A549 (cell line): Measurements from ENCODE around the gene PRLR. TPM values are rescaled to one million over a fixed set of nuclear protein-coding genes. Genes with fewer than 3 reads are reported as not detected.

Source experiments
- ATAC-seq, 2 experiments: fragments of 200-7000 bp in 1 of 2; fragments of >200 bp in 1 of 2; cut with Nextera tagmentation in 1 of 2; cut with Tn5 transposase in 1 of 2; 3 replicates each; pipeline versions ENCODE4 v1.8.0 to v1.9.1; 2018 to 2020; ENCODE audit warnings: mild to moderate bottlenecking in 1 of 2, moderate library complexity in 1 of 2
- CTCF ChIA-PET: fragments of 300-600 bp; sonication (Branson Sonifier 250); formaldehyde crosslinking; extraction: SDS; loops from one replicate; lab custom pipeline; 2021; ENCODE audit warnings: antibody characterized with exemption, inconsistent platforms; lab: Yijun Ruan, JAX
- POLR2A ChIA-PET: fragments of 350-600 bp; formaldehyde crosslinking; extraction: SDS; loops from one replicate; lab custom pipeline; 2021; ENCODE audit warnings: antibody characterized with exemption, inconsistent platforms; lab: Yijun Ruan, JAX
- DNase-seq, 2 experiments: peaks; one replicate each; pipeline versions ENCODE4 v3.0.0 to v3.0.0-alpha.2; 2011 to 2016; ENCODE audit warnings: low read depth in 1 of 2, low spot score in 1 of 2
- FAIRE-seq: peaks from 2 replicates; lab custom pipeline; 2011; peaks lifted over from hg19 to GRCh38; lab: Jason Lieb, UNC
- H3K27ac ChIP-seq, 2 experiments: fragments of >200 bp; sonication (Bioruptor Twin); formaldehyde crosslinking; 3 replicates each; pipeline ENCODE4 v1.5.1; 2016 to 2017
- H3K4me1 ChIP-seq: fragments of >200 bp; sonication (Bioruptor Twin); formaldehyde crosslinking; 3 replicates; pipeline ENCODE4 v1.6.1; 2016
- H3K4me2 ChIP-seq: fragments of >200 bp; sonication (Bioruptor Twin); formaldehyde crosslinking; 3 replicates; pipeline ENCODE4 v1.6.1; 2016
- H3K4me3 ChIP-seq: fragments of >200 bp; sonication (Bioruptor Twin); formaldehyde crosslinking; 3 replicates; pipeline ENCODE4 v1.5.1; 2016
- H3K9me3 ChIP-seq: fragments of >200 bp; sonication (Bioruptor Twin); formaldehyde crosslinking; 3 replicates; pipeline ENCODE4 v1.6.1; 2016
- CBX2 ChIP-seq: fragments of 200-600 bp; sonication (generic); IDR thresholded peaks from 2 replicates; pipeline ENCODE4 v1.6.1; 2016; ENCODE audit warnings: low read depth, mild to moderate bottlenecking, borderline replicate concordance
- CEBPB ChIP-seq, 2 experiments: fragments of >200 bp in 1 of 2; sonication (Bioruptor Twin) in 1 of 2; formaldehyde crosslinking in 1 of 2; IDR thresholded peaks; 2 replicates each; pipeline ENCODE4 v1.6.1; 2012 to 2016
- CHD2 ChIP-seq: fragments of 150-350 bp; IDR thresholded peaks from 2 replicates; pipeline ENCODE4 v1.6.1; 2014; ENCODE audit warnings: low read length; ENCODE audit not compliant: partially characterized antibody
- CHD4 ChIP-seq: fragments of 200-600 bp; sonication (generic); IDR thresholded peaks from 2 replicates; pipeline ENCODE4 v1.6.1; 2016; ENCODE audit warnings: antibody characterized with exemption, mild to moderate bottlenecking, borderline replicate concordance
- EHF ChIP-seq: fragments of 250-450 bp; sonication (Bioruptor Pico); IDR thresholded peaks from 2 replicates; pipeline ENCODE4 v1.5.0; 2020; ENCODE audit warnings: mild to moderate bottlenecking
- FOXS1 ChIP-seq: fragments of 250-450 bp; sonication (Bioruptor Pico); IDR thresholded peaks from 2 replicates; pipeline ENCODE4 v1.5.0; 2020; ENCODE audit warnings: mild to moderate bottlenecking, moderate library complexity
- KDM5A ChIP-seq: fragments of 200-600 bp; sonication (generic); IDR thresholded peaks from 2 replicates; pipeline ENCODE4 v1.6.1; 2016; ENCODE audit warnings: antibody characterized with exemption, mild to moderate bottlenecking
- MAFK ChIP-seq: fragments of 450-650 bp; IDR thresholded peaks from 2 replicates; pipeline ENCODE4 v1.6.1; 2014; ENCODE audit not compliant: partially characterized antibody
- NFE2L2 ChIP-seq: fragments of 150-350 bp; conservative IDR thresholded peaks from 2 replicates; pipeline ENCODE4 v1.6.1; 2014; ENCODE audit warnings: low read length
- NPAS2 ChIP-seq: fragments of 250-450 bp; sonication (Bioruptor Pico); IDR thresholded peaks from 2 replicates; pipeline ENCODE4 v1.8.0; 2022; ENCODE audit warnings: mild to moderate bottlenecking, moderate library complexity, borderline replicate concordance
- NR3C1 ChIP-seq: fragments of >200 bp; sonication (Bioruptor Twin); formaldehyde crosslinking; IDR thresholded peaks from 3 replicates; pipeline ENCODE4 v1.6.1; 2017
- PHF8 ChIP-seq: fragments of 200-600 bp; sonication (generic); IDR thresholded peaks from 2 replicates; pipeline ENCODE4 v1.6.1; 2016; ENCODE audit warnings: low read depth, mild to moderate bottlenecking, antibody characterized with exemption, moderate library complexity, borderline replicate concordance
- POLR2AphosphoS2 ChIP-seq: conservative IDR thresholded peaks from 2 replicates; pipeline ENCODE4 v1.6.1; 2012; ENCODE audit warnings: low read length, improper control_type of control experiment, inconsistent platforms
- RNF2 ChIP-seq: fragments of 200-600 bp; sonication (generic); IDR thresholded peaks from 2 replicates; pipeline ENCODE4 v1.6.1; 2016; ENCODE audit warnings: low read depth, mild to moderate bottlenecking, antibody characterized with exemption, moderate library complexity, borderline replicate concordance
- SREBF2 ChIP-seq: fragments of 450-650 bp; IDR thresholded peaks from 2 replicates; pipeline ENCODE4 v1.6.1; 2014; ENCODE audit warnings: mild to moderate bottlenecking, moderate library complexity
- TFCP2L1 ChIP-seq: fragments of 250-450 bp; sonication (Bioruptor Pico); IDR thresholded peaks from 2 replicates; pipeline ENCODE4 v1.5.0; 2021; ENCODE audit warnings: mild to moderate bottlenecking
- ZC3H11A ChIP-seq: fragments of 450-650 bp; IDR thresholded peaks from 2 replicates; pipeline ENCODE4 v1.6.1; 2014; ENCODE audit warnings: antibody characterized with exemption, mild to moderate bottlenecking
- ZNF302 ChIP-seq: fragments of 250-450 bp; sonication (Bioruptor Pico); IDR thresholded peaks from 2 replicates; pipeline ENCODE4 v1.9.0; 2021; ENCODE audit warnings: inconsistent platforms, mild to moderate bottlenecking, moderate library complexity
- WGBS: methylation state at CpG from one replicate; pipeline ENCODE4 v1.1.6; 2017; ENCODE audit errors: missing lambda C conversion rate; 5-methylcytosine and 5-hydroxymethylcytosine counted together
- polyA plus RNA-seq, 4 experiments: library from polyadenylated mRNA; depleted of rRNA in 3 of 4; stranded (reverse); fragments of >200 nt; fragmentation: RNase III in 1 of 4; extraction: RNeasy Plus Mini Kit Qiagen cat#74134 plus additional on column Dnase treatment in 1 of 4; gene quantifications; 2 replicates in 3 of 4; 3 replicates in 1 of 4; pipeline ENCODE4 v1.2.3, GENCODE V29; 2011 to 2017
- TF ChIP-seq, protein P1 (sequence below): IDR thresholded peaks from 2 replicates; pipeline ENCODE4 v1.6.1; 2012
- TF ChIP-seq, protein P2 (sequence below): fragments of 200-600 bp; sonication (generic); IDR thresholded peaks from 2 replicates; pipeline ENCODE4 v1.6.1; 2016; ENCODE audit warnings: antibody characterized with exemption, mild to moderate bottlenecking, moderate library complexity
- TF ChIP-seq, protein P3 (sequence below): fragments of >200 bp; sonication (Bioruptor Twin); formaldehyde crosslinking; IDR thresholded peaks from 2 replicates; pipeline ENCODE4 v1.6.1; 2016

The PRLR gene
- polyA plus RNA-seq, 2 of the 4 experiments (the other 2 are of a cell fraction): 0.09 TPM; not detected in 1

DNA sequence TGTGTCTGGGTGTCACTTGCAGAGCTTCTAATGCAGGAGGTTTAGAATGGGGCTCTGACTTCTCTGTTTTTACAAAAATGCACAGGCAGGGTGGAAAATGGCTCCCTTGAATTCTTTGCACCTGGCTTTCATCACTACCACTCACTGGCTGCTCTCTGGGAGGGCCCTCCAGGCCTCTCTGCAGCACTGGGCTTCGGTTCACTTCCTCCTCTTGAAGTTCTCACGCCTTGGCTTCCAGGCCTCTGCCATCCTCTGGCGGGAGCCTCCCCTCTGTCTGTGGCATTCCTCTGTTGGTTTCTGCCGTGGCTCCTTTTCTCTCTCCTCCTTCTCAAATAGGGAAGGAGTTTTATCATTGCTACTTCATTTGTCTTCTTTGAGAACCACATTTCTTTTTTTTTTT lies 2.8 kb upstream of the PRLR start:
- TF ChIP-seq PHF8 (no peak), CHD2 (no peak), TFCP2L1 (no peak), NR3C1 (no peak), ZC3H11A (no peak), KDM5A (no peak), SREBF2 (no peak), NPAS2 (no peak), RNF2 (no peak), NFE2L2 (no peak), CBX2 (no peak), CEBPB (IDR thresholded peaks at IDR 0.05) (no peak), POLR2AphosphoS2 (no peak)
- TF ChIP-seq, protein P1, sequence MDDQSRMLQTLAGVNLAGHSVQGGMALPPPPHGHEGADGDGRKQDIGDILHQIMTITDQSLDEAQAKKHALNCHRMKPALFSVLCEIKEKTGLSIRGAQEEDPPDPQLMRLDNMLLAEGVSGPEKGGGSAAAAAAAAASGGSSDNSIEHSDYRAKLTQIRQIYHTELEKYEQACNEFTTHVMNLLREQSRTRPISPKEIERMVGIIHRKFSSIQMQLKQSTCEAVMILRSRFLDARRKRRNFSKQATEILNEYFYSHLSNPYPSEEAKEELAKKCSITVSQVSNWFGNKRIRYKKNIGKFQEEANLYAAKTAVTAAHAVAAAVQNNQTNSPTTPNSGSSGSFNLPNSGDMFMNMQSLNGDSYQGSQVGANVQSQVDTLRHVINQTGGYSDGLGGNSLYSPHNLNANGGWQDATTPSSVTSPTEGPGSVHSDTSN: no peak
- TF ChIP-seq, protein P2, sequence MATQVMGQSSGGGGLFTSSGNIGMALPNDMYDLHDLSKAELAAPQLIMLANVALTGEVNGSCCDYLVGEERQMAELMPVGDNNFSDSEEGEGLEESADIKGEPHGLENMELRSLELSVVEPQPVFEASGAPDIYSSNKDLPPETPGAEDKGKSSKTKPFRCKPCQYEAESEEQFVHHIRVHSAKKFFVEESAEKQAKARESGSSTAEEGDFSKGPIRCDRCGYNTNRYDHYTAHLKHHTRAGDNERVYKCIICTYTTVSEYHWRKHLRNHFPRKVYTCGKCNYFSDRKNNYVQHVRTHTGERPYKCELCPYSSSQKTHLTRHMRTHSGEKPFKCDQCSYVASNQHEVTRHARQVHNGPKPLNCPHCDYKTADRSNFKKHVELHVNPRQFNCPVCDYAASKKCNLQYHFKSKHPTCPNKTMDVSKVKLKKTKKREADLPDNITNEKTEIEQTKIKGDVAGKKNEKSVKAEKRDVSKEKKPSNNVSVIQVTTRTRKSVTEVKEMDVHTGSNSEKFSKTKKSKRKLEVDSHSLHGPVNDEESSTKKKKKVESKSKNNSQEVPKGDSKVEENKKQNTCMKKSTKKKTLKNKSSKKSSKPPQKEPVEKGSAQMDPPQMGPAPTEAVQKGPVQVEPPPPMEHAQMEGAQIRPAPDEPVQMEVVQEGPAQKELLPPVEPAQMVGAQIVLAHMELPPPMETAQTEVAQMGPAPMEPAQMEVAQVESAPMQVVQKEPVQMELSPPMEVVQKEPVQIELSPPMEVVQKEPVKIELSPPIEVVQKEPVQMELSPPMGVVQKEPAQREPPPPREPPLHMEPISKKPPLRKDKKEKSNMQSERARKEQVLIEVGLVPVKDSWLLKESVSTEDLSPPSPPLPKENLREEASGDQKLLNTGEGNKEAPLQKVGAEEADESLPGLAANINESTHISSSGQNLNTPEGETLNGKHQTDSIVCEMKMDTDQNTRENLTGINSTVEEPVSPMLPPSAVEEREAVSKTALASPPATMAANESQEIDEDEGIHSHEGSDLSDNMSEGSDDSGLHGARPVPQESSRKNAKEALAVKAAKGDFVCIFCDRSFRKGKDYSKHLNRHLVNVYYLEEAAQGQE: no peak
- Histone ChIP-seq H3K4me1 (peaks cover 17% of the 10 kb centered on the region; the same call in 2 of the 3 replicates), H3K4me2 (no peak overlapping the region), H3K9me3 (no peaks in the 10 kb centered on the region), H3K27ac (no peak overlapping the region), H3K4me3 (no peak overlapping the region)
- FAIRE-seq: no peak
- ATAC-seq: no peak
- CTCF ChIA-PET: no interaction called here
- DNase-seq: no peak
- POLR2A ChIA-PET: no interaction called here
- WGBS: 47% methylated on average over 4 of the region's 4 CpGs

DNA sequence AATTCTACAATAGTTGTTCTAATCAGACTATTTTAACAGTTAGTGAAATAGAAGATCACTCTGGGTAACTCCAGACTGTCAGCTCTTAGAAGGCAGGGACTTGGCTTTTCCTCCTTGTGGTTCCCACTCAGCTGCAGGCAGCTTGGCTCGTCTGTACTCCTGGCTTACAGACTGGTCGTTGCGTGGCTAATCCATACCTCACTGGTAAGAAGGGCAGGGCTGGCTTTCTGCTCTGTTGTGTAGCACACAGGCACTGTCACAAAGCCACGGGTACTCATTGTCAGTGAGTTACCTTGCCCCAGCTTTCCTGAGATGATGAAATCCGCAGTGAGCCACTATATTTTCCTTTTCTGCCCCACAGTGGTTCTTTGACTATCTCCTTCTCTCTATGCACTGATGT lies 1.8 kb upstream of the PRLR start:
- no peak for FAIRE-seq
- H3K4me2 ChIP-seq: no peak overlapping the region
- no peak for DNase-seq
- peaks cover 10% of the 10 kb centered on the region; the same call in 2 of the 3 replicates for H3K4me1 ChIP-seq
- no peaks in the 10 kb centered on the region for H3K9me3 ChIP-seq
- POLR2A ChIA-PET: no interaction called here
- WGBS: 39% methylated on average over 5 of the region's 5 CpGs
- no peak for ATAC-seq
- H3K4me3 ChIP-seq: no peak overlapping the region
- TF ChIP-seq MAFK: no peak
- no peak for TF ChIP-seq ZNF302 (CRISPR knock-in tag)
- TF ChIP-seq, protein P3, sequence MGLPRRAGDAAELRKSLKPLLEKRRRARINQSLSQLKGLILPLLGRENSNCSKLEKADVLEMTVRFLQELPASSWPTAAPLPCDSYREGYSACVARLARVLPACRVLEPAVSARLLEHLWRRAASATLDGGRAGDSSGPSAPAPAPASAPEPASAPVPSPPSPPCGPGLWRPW: no peak
- no peak for TF ChIP-seq ZC3H11A
- no peak for TF ChIP-seq FOXS1
- no peak for TF ChIP-seq EHF (CRISPR knock-in tag)
- TF ChIP-seq RNF2: no peak
- no peak for TF ChIP-seq CEBPB (IDR thresholded peaks at IDR 0.05)
- no peak for TF ChIP-seq CHD2
- TF ChIP-seq CHD4: no peak
- H3K27ac ChIP-seq: no peak overlapping the region
- CTCF ChIA-PET: no interaction called here
